ENCODE measurements around the gene VPS13C. TPM values are rescaled to one million over a fixed set of nuclear protein-coding genes. Genes with fewer than 3 reads are reported as not detected.

Gene VPS13C, protein sequence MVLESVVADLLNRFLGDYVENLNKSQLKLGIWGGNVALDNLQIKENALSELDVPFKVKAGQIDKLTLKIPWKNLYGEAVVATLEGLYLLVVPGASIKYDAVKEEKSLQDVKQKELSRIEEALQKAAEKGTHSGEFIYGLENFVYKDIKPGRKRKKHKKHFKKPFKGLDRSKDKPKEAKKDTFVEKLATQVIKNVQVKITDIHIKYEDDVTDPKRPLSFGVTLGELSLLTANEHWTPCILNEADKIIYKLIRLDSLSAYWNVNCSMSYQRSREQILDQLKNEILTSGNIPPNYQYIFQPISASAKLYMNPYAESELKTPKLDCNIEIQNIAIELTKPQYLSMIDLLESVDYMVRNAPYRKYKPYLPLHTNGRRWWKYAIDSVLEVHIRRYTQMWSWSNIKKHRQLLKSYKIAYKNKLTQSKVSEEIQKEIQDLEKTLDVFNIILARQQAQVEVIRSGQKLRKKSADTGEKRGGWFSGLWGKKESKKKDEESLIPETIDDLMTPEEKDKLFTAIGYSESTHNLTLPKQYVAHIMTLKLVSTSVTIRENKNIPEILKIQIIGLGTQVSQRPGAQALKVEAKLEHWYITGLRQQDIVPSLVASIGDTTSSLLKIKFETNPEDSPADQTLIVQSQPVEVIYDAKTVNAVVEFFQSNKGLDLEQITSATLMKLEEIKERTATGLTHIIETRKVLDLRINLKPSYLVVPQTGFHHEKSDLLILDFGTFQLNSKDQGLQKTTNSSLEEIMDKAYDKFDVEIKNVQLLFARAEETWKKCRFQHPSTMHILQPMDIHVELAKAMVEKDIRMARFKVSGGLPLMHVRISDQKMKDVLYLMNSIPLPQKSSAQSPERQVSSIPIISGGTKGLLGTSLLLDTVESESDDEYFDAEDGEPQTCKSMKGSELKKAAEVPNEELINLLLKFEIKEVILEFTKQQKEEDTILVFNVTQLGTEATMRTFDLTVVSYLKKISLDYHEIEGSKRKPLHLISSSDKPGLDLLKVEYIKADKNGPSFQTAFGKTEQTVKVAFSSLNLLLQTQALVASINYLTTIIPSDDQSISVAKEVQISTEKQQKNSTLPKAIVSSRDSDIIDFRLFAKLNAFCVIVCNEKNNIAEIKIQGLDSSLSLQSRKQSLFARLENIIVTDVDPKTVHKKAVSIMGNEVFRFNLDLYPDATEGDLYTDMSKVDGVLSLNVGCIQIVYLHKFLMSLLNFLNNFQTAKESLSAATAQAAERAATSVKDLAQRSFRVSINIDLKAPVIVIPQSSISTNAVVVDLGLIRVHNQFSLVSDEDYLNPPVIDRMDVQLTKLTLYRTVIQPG (N-terminal part only)
- total RNA-seq: 16.0 and 17.2 TPM in 2 replicates

DNA sequence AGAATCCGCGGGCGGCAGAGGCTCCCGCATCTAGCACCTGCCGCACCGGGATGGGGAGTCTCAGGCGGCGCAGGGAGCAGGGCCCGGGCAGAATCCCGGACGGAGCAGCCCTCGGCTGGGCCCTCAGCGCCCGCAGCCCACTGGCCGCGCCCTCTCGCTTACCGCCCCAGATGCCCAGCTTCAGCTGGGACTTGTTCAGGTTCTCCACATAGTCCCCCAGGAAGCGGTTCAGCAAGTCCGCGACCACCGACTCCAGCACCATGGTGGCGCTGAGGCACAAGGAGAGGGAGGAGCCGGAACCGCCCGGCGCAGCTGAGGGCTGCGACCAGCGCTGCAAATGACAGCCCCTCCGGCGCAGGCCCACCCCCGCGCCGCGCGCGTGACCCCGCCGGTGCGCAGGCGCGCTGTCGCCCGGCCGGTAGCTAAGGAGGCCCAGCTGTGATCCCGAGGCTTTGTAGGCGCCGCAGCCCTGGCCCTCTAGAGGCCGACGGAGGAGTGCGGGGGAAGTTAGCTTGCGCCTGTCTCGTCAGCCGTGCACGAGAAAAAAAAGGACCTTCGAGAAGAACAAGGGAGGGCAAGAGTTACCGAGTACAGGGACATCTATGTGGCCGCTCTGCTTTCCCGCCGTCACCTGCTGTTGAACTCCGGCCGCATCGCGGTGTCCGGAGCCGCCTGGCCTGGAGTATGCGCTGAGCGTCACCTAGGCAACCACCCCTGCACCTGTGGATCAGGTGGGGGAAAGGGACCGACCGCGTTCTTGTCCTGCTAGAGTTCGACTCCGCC is at the start of gene VPS13C:
TSS of gene VPS13C (minus strand) at position 335 of the 783 bp plus-strand sequence. CDS start at position 262, 73 bp downstream.

DNA sequence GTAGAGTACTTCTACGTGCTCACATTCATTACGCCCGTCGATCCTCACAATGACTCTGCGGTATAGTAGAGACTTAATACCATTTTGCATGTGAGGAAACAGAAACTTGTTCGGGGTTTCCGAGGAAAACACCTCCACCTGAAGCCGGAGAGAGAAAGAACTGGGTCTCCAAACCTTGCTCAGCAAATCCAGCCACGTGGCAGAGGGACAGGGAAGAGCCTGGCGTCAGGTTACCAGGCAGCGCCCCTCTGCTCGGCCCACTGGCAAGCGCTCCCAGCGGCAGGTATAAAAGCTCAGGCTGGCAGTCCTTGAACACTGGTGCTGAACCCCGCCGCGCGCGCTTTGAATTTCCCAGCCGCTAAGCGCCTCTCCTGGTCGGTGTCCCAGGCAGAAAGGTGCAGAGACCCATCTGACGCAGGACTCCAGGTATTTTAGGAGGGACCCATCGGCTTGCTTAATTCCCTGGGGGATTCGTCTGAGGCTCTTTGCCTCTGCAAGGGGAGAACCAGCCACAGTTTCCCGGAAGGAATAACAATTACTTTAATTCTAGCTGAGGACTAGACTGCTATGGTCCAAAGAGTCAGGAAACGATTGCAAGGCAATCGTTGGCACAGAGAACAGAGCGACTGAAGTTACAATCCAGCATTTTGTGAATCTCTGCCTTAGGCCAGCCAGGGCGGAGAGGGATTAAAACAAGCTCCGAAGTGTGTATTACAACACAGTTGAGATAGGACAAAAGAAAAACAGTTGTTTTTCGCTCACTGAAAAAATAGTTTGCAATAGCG is 6.6 kb upstream of the VPS13C start, which contains the start of gene C2CD4A:
TSS of gene C2CD4A (plus strand) at position 315 of the 785 bp plus-strand sequence. CDS start 637 bp downstream, outside the sequence.

Other genes starting within 250 kb of the VPS13C start
- not detected in 2 replicates for gene C2CD4A, start 6.5 kb upstream of the VPS13C start, total RNA-seq
- 0.13 and 4.1 TPM in 2 replicates for gene C2CD4B, start 104.8 kb upstream of the VPS13C start, total RNA-seq

Data from epithelial cell of alveolus of lung (primary cell).